HG03159 (cell line): ENCODE results near the gene GIPC1.
"Not testable (repeated sequence)": the region's sequence is repeated elsewhere in the genome, so short reads cannot be mapped to it uniquely, and the experiment has no call there.

Experiments used
- ATAC-seq: cut with Tn5 transposase; IDR thresholded peaks from one replicate; pipeline ENCODE4 v1.9.1; 2021; ENCODE audit warnings: mild to moderate bottlenecking, moderate library complexity; ENCODE audit not compliant: unreplicated experiment

The GIPC1 gene

DNA sequence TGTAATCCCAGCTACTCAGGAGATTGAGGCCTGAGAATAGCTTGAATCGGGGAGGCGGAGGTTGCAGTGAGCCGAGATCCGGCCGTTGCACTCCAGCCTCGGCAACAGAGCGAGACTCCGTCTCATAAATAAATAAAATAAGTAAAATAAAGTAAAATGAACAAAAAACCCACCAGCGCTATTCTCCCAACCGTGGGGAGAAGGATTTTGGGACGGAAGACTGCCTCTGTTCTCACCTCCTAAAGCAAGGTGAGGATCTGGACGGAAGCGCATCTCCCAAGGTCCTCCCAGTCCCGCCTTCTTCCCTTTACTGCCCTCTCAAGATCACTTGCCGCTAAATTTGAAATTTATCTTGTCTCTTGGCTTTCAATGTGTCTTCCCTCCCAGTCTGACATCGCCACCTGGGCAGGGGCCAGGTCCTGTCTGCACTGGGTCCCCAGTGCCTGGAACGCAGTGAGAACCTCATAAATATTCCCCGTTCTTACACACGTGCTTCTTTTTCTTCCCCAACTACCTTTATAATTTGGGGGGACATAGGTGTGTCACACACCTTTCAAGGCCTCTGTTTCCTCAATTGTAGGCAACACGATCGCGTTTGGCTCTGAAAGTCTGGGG, 23.4 kb upstream of the GIPC1 start:
- no peak for ATAC-seq

DNA sequence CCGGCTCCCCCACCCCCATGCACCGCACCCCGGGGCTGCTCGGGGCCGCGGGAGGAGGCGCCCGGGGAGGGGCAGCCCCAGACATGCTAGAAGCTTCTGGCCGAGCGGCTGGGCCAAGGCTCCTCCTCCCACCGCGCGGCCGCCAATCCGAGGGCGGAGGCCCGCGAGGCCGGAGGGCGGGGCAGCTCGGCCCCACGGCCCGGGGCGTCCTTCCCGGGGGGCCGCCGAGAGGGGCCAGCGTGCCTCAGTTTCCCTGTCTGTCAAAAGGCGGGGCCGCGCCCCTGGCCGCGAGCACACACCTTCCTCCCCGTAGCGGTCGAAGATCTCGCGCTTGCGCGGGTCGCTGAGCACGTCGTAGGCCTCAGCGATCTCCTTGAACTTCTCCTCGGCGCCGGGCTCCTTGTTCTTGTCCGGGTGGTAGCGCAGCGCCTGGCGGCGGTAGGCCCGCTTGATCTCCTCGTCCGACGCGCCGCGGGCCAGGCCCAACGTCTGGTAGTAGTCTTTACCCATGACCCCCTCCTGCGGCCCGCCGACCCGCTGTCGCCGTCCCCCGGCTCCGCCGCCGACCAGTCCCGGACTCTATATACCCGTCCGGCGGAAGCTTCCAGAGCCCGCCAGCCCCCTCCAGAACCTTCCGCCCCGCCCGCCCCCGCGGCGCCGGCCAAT, 22.0 kb upstream of the GIPC1 start, which contains the start of gene DNAJB1:
Gene DNAJB1 (minus strand): TSS at position 558 of the 666 bp plus-strand sequence. CDS start 48 bp downstream, at position 510.
- peak; percentile 60 for ATAC-seq

- no peak for ATAC-seq
Observed at GRCh38 chr19:14517446-14517839, 21.5 kb upstream of the GIPC1 start.

- ATAC-seq, result no peak
Observed at GRCh38 chr19:14516746-14517438, 21.0 kb upstream of the GIPC1 start.

DNA sequence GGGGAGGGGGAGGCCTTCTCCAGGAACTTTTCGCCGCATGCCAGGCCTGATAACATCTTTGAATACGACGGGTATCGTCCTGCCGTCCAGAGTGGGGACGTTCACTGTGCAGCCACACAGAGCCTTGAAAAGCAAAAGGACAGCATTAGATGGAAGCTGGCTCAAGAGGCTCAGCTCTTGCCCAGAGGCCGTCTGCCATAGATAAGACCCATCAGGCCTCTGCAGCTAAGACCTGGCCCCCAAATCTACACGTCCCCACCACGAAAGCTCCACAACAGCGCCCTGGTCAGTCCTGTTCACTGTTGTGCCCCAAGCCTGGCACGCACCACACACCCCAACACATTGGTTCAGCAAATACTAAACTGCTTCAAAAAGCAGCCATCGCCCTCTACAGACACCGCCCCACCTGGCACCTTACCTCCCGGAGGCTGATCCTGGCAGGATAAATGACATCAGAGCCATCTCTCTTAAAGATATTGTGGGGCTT, 20.2 kb upstream of the GIPC1 start:
- no peak for ATAC-seq

GRCh38 chr19:14515501-14516047, 19.6 kb upstream of the GIPC1 start:
- ATAC-seq, result no peak

DNA sequence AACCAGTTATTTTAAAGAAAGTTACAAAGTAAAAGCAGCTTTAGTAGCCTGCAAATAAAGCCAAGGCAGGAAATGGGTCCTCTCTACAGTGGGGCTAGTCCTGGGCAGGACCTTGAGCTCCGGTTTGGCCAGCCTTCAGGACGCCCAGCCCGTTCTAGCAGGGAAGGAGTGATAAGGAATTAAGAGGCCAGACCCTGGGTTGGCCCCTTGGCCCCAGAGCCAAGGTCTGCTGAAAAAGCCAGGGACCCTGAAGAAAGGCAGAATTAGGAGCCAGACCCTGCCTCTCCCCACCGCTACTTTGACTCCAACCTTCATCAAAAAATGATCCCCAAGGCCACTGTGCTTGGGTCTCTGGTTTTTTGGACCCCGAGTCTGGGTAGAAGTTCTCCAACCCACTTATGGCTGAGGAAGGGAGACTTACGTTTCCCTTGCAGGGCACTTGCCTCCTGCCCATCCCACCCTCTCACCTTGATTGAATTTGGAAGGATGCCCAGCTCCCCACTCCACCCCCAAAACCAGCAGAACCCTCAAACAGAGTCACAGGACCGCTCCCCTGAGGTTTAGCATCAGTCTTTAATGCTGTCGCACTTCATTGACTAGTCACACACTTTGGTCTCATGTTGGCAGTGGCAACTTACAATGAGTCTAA, 18.4 kb upstream of the GIPC1 start:
- ATAC-seq, result no peak

DNA sequence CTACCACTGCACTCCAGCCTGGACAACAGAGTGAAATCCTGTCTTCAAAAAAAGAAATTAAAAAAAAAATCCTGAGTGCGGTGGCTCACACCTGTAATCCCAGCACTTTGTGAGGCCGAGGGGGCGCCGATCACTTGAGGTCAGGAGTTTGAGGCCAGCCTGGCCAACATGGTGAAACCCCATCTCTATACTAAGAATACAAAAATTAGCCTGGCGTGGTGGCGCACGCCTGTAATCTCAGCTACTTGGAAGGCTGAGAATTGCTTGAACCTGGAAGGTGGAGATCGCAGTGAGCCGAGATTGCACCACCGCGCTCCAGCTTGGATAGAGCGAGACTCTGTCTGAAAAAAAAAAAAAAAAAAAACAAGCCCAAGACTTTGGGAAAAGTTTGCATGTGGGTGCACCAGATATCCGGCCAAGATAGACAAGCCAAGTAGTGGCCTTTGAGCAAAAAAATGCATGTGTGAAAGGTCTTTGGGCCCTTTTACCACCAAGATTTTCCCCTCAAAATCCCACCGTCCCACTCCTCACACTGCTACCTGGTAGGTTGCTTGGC, 16.6 kb upstream of the GIPC1 start:
- ATAC-seq, result no peak

DNA sequence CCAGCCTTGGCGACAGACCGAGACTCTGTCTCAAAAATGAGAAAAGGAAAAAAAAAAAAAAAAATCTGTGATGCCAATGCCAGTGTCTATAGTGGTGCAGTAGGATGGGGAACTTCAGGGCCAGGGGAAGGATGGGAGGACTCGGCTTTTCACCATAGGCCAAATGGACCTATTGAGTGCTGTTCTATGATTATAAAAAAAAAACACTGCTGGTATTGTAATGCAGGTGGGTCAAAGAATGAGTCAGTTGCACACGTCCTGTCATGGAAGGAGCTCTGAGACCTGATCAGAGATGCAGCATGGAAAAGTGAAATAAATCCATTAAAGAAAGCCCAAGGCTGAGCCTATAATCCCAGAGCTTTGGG, 15.3 kb upstream of the GIPC1 start:
- ATAC-seq, result no peak

- no peak for ATAC-seq
Observed at GRCh38 chr19:14510311-14511228, 14.6 kb upstream of the GIPC1 start.

- ATAC-seq, result no peak
Observed at GRCh38 chr19:14507704-14508542, 12.0 kb upstream of the GIPC1 start.

- ATAC-seq, result no peak
Observed at GRCh38 chr19:14505488-14506239, 9.7 kb upstream of the GIPC1 start.

GRCh38 chr19:14504575-14504974, 8.6 kb upstream of the GIPC1 start:
- not testable (repeated sequence) for ATAC-seq

DNA sequence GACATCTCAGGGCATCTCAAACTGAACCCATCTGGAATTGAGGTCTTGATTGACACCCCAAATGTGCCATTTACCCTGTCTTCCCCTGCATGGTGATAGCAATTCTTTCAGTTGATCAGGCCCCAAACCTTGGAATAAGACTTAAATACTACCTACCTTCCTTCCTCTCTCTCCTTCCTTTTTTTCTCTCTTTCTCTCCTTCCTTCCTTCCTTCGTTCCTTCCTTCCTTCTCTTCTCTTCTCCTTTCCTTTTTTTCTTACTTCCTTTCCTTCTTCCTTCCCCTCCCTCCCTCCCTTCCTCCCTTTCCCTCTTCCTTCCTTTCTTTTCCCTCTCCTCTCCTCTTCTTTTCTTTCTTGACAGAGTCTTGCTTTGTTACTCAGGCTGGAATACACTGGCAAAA, 7.4 kb upstream of the GIPC1 start:
- no peak for ATAC-seq

GRCh38 chr19:14502334-14503092, 6.6 kb upstream of the GIPC1 start:
- no peak for ATAC-seq

- no peak for ATAC-seq
Observed at GRCh38 chr19:14497228-14497921, 1.4 kb upstream of the GIPC1 start.

- ATAC-seq, result no peak
Observed at GRCh38 chr19:14496834-14497227, 904 bp upstream of the GIPC1 start.
